ENCODE measurements around the gene PDS5B.

DNA sequence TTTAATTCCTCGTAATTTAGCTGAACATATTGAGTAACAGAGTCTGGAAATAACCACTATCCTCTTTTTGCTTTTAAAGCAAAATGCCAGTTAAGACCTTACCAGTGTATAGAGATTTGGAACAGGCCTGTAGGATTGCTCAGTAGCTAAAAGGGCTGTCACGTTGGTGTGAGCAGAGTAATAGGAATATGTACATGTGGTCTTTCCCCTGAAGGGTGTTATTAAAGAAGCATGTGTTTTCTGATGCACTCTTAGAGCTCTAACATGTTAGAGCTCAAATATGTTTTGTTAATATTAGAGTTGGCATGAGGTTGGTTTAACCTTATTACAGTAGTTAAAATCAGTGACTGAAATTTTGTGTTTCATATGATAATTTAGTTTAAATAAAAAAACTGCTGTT, 172.9 kb downstream of the PDS5B start:
- TF ChIP-seq, protein P1, sequence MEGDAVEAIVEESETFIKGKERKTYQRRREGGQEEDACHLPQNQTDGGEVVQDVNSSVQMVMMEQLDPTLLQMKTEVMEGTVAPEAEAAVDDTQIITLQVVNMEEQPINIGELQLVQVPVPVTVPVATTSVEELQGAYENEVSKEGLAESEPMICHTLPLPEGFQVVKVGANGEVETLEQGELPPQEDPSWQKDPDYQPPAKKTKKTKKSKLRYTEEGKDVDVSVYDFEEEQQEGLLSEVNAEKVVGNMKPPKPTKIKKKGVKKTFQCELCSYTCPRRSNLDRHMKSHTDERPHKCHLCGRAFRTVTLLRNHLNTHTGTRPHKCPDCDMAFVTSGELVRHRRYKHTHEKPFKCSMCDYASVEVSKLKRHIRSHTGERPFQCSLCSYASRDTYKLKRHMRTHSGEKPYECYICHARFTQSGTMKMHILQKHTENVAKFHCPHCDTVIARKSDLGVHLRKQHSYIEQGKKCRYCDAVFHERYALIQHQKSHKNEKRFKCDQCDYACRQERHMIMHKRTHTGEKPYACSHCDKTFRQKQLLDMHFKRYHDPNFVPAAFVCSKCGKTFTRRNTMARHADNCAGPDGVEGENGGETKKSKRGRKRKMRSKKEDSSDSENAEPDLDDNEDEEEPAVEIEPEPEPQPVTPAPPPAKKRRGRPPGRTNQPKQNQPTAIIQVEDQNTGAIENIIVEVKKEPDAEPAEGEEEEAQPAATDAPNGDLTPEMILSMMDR (IDR thresholded peaks at IDR 0.05 in 4 of 5, conservative IDR thresholded peaks at IDR 0.05 in 1 of 5): no peak
- no peak for TF ChIP-seq POLR2A (IDR thresholded peaks at IDR 0.05)

Data from gastrocnemius medialis (tissue), 4 donors.